T1000 (cell line): Measurements from ENCODE around the gene KY.

ENCODE experiments used
- DNase-seq: peaks from one replicate; lab custom pipeline; 2025; ENCODE audit warnings: mixed read lengths; lab: John Stamatoyannopoulos, UW

Gene KY

GRCh38 chr3:134667956-134668355 lies 17.1 kb upstream of the KY start:
- DNase-seq = no peak

DNA sequence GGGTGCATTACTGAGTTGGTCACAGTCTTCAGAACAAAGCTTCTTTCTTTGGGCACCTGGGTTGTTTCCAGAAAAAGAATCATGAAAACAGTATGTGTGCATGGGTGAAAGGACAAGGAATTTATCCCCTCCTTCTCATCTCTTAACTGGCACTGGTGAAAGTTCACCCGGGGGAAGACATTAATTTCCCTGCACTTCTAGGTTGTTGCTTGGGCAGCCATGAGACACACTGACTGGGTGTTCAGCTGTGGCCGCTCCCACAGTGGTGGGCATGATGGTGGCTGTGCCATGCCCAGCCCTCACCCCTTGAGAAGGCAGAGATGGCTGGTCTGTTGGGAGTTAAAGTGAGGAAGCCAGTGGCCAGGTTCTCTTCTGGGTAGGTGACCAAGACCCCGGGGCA lies 16.6 kb upstream of the KY start:
- no peak for DNase-seq

- peak; percentile 50 for DNase-seq
Measured at GRCh38 chr3:134666885-134667284, 16.1 kb upstream of the KY start.

- DNase-seq = peak; percentile 50
Measured at GRCh38 chr3:134666466-134666865, 15.6 kb upstream of the KY start.

GRCh38 chr3:134666052-134666451 lies 15.2 kb upstream of the KY start:
- DNase-seq = no peak

- DNase-seq = no peak
Measured at GRCh38 chr3:134665243-134665642, 14.4 kb upstream of the KY start.

DNA sequence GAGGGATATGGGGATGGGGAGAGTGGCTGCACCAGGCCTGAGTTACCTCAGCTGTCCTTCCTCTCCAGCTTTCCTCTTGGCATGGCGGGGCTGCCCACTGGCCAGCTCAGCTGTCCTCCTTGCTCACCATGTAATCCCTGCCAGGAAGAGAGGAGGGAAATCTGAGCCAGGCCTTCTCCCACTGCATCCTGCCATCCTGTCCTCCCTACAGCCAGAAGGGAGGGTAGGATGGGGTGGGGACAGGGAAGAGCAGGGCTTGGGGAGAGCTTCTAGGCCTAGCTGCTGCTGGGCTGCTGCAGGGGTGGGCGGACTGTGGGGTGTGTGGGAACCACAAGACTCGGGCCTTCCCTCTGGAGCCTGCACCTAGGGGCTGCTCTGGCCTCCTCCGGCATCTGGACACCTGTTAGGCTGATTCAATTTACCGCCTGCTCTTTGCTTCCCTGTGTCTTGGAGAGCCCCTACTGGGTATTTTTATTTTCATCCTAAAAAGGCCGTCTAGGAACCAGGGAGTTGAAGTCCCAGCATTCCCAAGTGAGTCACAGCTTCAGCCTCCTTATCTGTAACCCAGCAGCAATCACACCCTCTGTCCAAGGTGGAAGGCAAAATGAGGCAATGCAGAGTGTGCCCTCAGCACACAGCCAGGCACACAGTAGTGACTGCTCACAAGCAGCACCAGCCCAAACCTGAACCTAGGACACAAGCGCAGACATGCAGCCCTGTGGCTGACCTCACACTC lies 13.1 kb upstream of the KY start:
- DNase-seq = peak; percentile 5

GRCh38 chr3:134660046-134660441 lies 9.2 kb upstream of the KY start:
- no peak for DNase-seq

- no peak for DNase-seq
Measured at GRCh38 chr3:134659391-134660045, 8.7 kb upstream of the KY start.

DNA sequence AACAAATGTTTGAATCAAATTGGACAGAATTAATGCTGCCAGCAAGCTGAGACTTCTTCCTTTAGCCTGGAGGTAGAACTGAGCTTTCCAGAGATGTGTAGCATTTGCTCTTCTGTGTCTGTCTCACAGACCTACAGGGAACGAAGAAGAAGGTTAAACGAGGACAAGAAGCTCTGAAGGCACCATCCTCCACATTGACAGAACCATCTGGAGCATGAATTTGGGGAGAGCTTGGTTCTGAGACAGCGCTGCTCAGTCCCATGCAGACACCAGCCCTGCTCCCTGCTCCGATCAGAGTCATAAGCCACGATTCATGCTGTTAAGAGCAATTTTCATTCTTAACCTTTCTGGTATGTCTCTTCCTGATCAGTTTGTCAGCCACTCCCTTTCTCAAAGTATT lies 7.7 kb upstream of the KY start:
- no peak for DNase-seq

- DNase-seq = no peak
Measured at GRCh38 chr3:134656211-134656800, 5.5 kb upstream of the KY start.

GRCh38 chr3:134655706-134656105 lies 4.9 kb upstream of the KY start:
- DNase-seq = no peak

- no peak for DNase-seq
Measured at GRCh38 chr3:134654031-134654430, 3.2 kb upstream of the KY start.

DNA sequence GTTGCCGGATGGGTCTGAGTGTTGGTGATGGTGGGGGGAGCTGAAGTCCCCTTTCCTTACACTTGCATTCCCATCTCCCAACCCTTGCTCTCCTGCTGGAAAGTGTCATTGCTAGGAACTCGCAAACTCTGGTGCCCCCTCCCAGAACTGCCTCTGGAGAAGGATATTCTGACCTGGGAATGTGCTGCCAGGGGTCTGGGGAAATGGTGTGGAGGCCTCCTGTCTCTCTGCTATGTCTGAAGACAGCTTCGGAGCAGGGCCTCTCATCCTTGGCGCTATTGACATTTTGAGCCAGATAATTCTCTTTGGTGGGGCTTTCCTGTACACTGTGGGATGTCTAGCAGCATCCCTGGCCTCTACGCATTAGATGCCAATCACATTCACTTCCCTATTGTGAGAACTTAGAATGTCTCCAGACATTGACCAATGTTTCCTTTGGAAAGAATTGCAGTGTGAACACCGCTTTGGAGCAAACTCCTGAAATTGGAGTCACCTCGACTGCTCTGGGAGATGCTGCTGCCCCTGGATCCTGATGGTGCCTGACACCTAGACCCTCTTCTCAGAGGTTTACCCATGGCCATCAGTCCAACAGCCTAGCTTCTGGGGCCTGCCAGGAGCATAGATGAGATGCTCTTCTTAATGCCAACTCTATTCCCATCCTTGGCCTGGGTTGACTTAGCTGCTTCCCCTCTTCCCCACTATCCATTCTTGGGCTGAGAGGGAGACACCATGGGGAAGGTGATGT lies 2.2 kb upstream of the KY start:
- DNase-seq = no peak

DNA sequence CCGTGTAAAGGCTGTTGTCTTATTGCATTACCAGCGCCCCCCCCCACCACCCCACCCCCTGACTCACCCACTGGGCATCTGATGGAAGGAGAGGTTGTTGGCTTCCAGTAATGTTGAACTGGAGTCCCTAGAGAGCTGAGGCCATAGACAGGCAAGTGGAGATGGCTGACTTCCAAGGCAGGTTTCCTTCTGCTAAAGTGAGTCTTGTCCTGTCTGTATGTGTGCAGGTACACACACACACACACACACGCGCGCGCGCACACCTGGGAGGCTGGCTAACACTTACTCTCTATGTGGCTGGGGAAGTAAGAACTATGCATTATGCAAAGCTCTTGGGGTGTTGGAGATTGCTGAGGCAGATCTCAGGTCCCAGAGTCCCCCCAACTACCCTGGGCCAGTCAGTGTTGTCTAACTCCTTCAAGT lies 1.6 kb upstream of the KY start:
- peak; percentile 71 for DNase-seq

GRCh38 chr3:134651347-134652041 lies 672 bp upstream of the KY start:
- DNase-seq = peak; percentile 23

DNA sequence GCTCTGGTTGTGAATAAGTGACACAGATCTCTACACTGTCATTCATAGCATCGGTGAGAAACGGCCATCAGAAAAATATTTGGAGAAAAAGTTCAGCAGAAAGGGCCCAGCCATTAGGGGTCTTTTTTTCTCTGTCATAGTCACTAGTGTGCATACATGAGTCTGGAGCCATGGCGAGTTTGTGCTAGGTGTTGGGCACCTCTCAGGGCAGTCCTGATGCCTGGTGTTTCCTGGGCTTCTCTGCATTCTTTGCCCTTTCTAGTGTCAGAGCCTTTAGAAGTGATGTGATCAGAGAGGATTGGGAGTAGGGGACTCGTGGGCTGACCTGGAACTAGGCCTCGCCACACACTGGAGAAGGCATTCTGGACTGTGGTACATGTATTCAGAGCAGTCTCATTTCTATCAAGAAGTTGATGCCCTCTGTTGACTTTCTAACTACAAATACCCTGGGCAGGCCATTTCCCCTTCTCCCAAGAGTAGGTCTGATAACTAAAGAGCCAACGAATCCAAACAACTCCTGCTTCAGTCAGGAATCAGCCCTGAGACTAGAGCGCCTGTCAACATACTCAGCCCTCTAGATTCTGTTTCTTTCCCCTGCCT lies 1.6 kb downstream of the KY start:
- DNase-seq = no peak

DNA sequence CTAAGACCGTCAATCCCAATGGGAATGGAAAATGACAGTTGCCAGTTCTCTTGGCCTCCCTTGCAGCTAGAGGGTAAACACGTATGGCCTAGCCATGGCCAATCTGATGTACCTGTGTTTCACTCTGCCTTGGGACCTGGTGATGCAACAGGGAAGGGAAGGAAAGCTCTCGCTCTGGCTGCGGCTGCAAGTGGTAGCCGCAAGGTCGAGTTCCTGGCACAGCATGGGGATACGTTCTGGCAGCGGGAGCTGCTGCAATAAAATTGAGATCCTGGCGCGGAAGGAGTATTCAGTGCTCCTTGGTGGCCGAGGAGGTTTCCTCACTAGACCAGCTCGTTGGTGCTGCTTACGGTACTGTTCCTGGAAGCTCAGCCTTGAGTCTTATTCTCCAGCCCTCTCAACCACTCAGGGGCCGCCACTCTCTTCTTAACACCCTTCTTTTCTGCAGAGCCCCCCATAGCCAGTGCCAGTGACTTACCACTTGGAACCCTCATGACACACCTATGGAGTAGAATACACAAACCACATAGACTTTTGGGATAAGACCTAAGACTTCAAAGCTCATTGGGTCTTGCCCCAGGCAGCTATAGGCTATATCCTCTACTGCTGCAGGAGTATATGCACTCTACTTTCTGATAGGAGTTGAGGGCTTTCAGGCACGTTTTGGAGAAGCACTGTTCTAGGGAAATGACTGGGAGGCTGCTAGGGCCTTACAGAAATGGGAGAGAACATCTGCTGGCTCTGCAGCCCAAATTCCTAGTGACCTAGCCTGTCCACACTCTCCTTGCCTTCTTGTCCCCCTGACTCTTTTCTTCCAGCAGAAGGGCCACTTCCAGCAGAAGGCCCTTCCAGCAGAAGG lies 2.7 kb downstream of the KY start:
- no peak for DNase-seq

DNA sequence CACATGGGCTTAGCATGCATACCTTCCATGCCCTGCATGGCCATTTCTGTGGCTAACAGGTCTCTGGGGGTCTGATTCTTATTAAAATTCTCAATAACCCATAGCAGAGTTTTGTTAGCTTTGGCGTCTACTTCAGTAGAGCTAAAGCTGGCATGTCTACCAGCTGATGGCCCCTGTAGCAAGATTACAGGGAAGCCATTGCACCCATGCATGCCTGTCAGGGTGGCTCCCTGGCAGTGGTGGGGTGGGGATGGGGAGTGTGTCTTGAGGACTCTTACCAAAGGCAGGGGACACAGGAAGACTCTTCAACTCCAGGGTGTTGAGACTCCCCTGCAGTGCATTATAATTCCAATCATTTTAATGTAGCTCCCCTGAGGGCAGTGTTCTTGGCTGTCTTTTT lies 4.7 kb downstream of the KY start:
- no peak for DNase-seq

DNA sequence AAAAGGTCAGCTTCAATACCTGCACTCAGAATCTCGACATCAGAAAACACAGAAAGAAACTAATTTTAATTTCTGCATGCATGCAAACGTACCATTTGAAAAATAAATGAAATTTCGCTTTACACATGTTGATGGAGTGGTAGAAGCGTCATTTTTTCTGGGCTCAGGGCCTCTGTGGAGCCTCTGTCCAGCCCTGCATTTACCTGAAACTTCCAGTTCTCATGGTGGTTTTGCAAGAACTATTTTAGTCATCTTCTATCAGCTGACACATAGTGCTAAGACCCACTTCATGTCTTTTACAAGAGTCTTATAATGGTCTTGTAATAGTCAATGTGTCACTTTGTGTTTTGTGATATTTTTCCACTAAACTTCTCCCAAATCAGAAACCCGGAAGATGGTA lies 5.3 kb downstream of the KY start:
- DNase-seq = no peak
